Skeletal muscle tissue (tissue), 4 donors: Measurements from ENCODE around the gene SNORC. TPM values are rescaled to one million over a fixed set of nuclear protein-coding genes. Genes with fewer than 3 reads are reported as not detected.

Experiments
- H3K27ac ChIP-seq: one replicate; pipeline ENCODE4 v1.7.0; 2013; ENCODE audit warnings: mild to moderate bottlenecking, low read depth, low read length, inconsistent platforms
- H3K27me3 ChIP-seq, 3 donors: one replicate each; pipeline ENCODE4 v1.7.0; 2013; ENCODE audit warnings: low read length in 3 of 3; ENCODE audit not compliant: control insufficient read depth in 3 of 3, insufficient read depth in 3 of 3
- H3K36me3 ChIP-seq, 3 donors: one replicate each; pipeline ENCODE4 v1.7.0; 2013; ENCODE audit warnings: low read length in 3 of 3; ENCODE audit not compliant: control insufficient read depth in 3 of 3, insufficient read depth in 3 of 3
- H3K4me1 ChIP-seq, 3 donors: one replicate each; pipeline ENCODE4 v1.7.0; 2013; ENCODE audit warnings: low read length in 3 of 3, mild to moderate bottlenecking in 3 of 3; ENCODE audit not compliant: control insufficient read depth in 3 of 3, insufficient read depth in 3 of 3
- H3K4me3 ChIP-seq, 3 donors: one replicate each; pipeline ENCODE4 v1.7.0; 2013; ENCODE audit warnings: low read length in 3 of 3
- H3K9ac ChIP-seq, 3 donors: one replicate each; pipeline ENCODE4 v1.7.0; 2013; ENCODE audit warnings: low read length in 3 of 3, mild to moderate bottlenecking in 3 of 3, moderate library complexity in 2 of 3, low read depth in 1 of 3
- H3K9me3 ChIP-seq, 3 donors: one replicate each; pipeline ENCODE4 v1.7.0; 2013; ENCODE audit warnings: low read length in 3 of 3; ENCODE audit not compliant: control insufficient read depth in 3 of 3
- total RNA-seq: library from RNA; depleted of rRNA; stranded (reverse); fragments of >200 nt; gene quantifications from one replicate; pipeline ENCODE4 v1.2.3, GENCODE V29; 2014
- donor health status: Osteomylitis.

Gene SNORC
- total RNA-seq, 1 donor from 2014 or later: under 0.01 TPM

- Histone ChIP-seq H3K4me3 (no peak overlapping the region), H3K27ac (no peak overlapping the region), H3K9ac (no peak overlapping the region), H3K4me1 (peaks cover 0 to 7% (median 0%) of the 10 kb centered on the region in 3 donors), H3K27me3 (no peaks in the 10 kb centered on the region), H3K36me3 (peaks cover 5 to 12% (median 6%) of the 10 kb centered on the region in 3 donors), H3K9me3 (no peaks in the 10 kb centered on the region)
These were observed 6.1 kb upstream of the SNORC start for GRCh38 chr2:232863996-232864395.

GRCh38 chr2:232865165-232865564 lies 4.9 kb upstream of the SNORC start:
- H3K27me3 ChIP-seq: no peaks in the 10 kb centered on the region
- H3K4me1 ChIP-seq: no peaks in the 10 kb centered on the region
- H3K9ac ChIP-seq: no peak overlapping the region
- H3K36me3 ChIP-seq: peaks cover 4 to 12% (median 6%) of the 10 kb centered on the region in 3 donors
- no peak overlapping the region for H3K4me3 ChIP-seq
- H3K9me3 ChIP-seq: no peaks in the 10 kb centered on the region
- no peak overlapping the region for H3K27ac ChIP-seq

- no peaks in the 10 kb centered on the region for H3K27me3 ChIP-seq
- no peak overlapping the region for H3K27ac ChIP-seq
- no peaks in the 10 kb centered on the region for H3K4me1 ChIP-seq
- H3K4me3 ChIP-seq: no peak overlapping the region
- peaks cover 4 to 6% (median 6%) of the 10 kb centered on the region in 3 donors for H3K36me3 ChIP-seq
- no peaks in the 10 kb centered on the region for H3K9me3 ChIP-seq
- H3K9ac ChIP-seq: no peak overlapping the region
These were observed 4.0 kb upstream of the SNORC start for GRCh38 chr2:232866104-232866503.

- H3K36me3 ChIP-seq: no peaks in the 10 kb centered on the region
- no peak overlapping the region for H3K9ac ChIP-seq
- H3K27me3 ChIP-seq: no peaks in the 10 kb centered on the region
These were observed 686 bp upstream of the SNORC start for GRCh38 chr2:232869138-232870017.

GRCh38 chr2:232870766-232871371 lies 805 bp downstream of the SNORC start:
- peaks cover 0 to 6% (median 2%) of the 10 kb centered on the region in 3 donors for H3K27me3 ChIP-seq
- H3K27ac ChIP-seq: no peak overlapping the region
- no peak overlapping the region for H3K9ac ChIP-seq
- H3K4me3 ChIP-seq: no peak overlapping the region
- no peaks in the 10 kb centered on the region for H3K9me3 ChIP-seq
- peaks cover 4 to 7% (median 6%) of the 10 kb centered on the region in 3 donors for H3K4me1 ChIP-seq
- no peaks in the 10 kb centered on the region for H3K36me3 ChIP-seq

More at GRCh38 chr2:232869138-232870017, 686 bp upstream of the SNORC start:
- no peaks in the 10 kb centered on the region for H3K9me3 ChIP-seq
- H3K4me1 ChIP-seq: no peaks in the 10 kb centered on the region
- H3K4me3 ChIP-seq: no peak overlapping the region
- H3K27ac ChIP-seq: no peak overlapping the region

GRCh38 chr2:232871418-232871834 lies 1.4 kb downstream of the SNORC start:
- no peak overlapping the region for H3K4me3 ChIP-seq
- H3K4me1 ChIP-seq: peaks cover 4 to 7% (median 6%) of the 10 kb centered on the region in 3 donors
- H3K36me3 ChIP-seq: no peaks in the 10 kb centered on the region
- H3K9ac ChIP-seq: no peak overlapping the region
- peaks cover 0 to 6% (median 2%) of the 10 kb centered on the region in 3 donors for H3K27me3 ChIP-seq
- no peaks in the 10 kb centered on the region for H3K9me3 ChIP-seq
- H3K27ac ChIP-seq: no peak overlapping the region

- Histone ChIP-seq H3K36me3 (no peaks in the 10 kb centered on the region), H3K4me3 (no peak overlapping the region), H3K4me1 (peaks cover 4 to 8% (median 7%) of the 10 kb centered on the region in 3 donors), H3K9me3 (no peaks in the 10 kb centered on the region), H3K9ac (no peak overlapping the region), H3K27ac (no peak overlapping the region), H3K27me3 (peaks cover 0 to 6% (median 2%) of the 10 kb centered on the region in 3 donors)
These were observed 2.0 kb downstream of the SNORC start for GRCh38 chr2:232871835-232872736.

GRCh38 chr2:232872826-232873225 lies 2.8 kb downstream of the SNORC start:
- H3K27me3 ChIP-seq: peaks cover 0 to 6% (median 2%) of the 10 kb centered on the region in 3 donors
- no peak overlapping the region for H3K4me3 ChIP-seq
- H3K4me1 ChIP-seq: peaks cover 4 to 11% (median 7%) of the 10 kb centered on the region in 3 donors
- H3K36me3 ChIP-seq: no peaks in the 10 kb centered on the region
- H3K9me3 ChIP-seq: no peaks in the 10 kb centered on the region
- H3K27ac ChIP-seq: no peak overlapping the region
- H3K9ac ChIP-seq: no peak overlapping the region

- Histone ChIP-seq H3K27ac (no peak overlapping the region), H3K9me3 (no peaks in the 10 kb centered on the region), H3K4me1 (peaks cover 4 to 11% (median 7%) of the 10 kb centered on the region in 3 donors), H3K27me3 (peaks cover 0 to 6% (median 2%) of the 10 kb centered on the region in 3 donors), H3K4me3 (no peak overlapping the region), H3K9ac (no peak overlapping the region), H3K36me3 (no peaks in the 10 kb centered on the region)
These were observed 3.3 kb downstream of the SNORC start for GRCh38 chr2:232873292-232873908.
